Astrocyte (in vitro differentiated cells and primary cell): Measurements from ENCODE around the gene GALM. TPM values are rescaled to one million over a fixed set of nuclear protein-coding genes. Genes with fewer than 3 reads are reported as not detected.

Experiments
- DNase-seq: peaks from one replicate; pipeline ENCODE4 v3.0.0-alpha.2; 2010; ENCODE audit warnings: low read depth
- FAIRE-seq: peaks from 2 replicates; lab custom pipeline; 2011; peaks lifted over from hg19 to GRCh38; lab: Jason Lieb, UNC
- H2AFZ ChIP-seq: 2 replicates; pipeline ENCODE4 v1.6.0; 2012; ENCODE audit warnings: low read depth, low read length, inconsistent platforms
- H3K27ac ChIP-seq: 2 replicates; pipeline ENCODE4 v1.5.1; 2011; ENCODE audit warnings: low read depth, low read length, inconsistent platforms
- H3K27me3 ChIP-seq: 2 replicates; pipeline ENCODE4 v1.6.0; 2011; ENCODE audit warnings: low read length, inconsistent platforms; ENCODE audit not compliant: insufficient read depth
- H3K36me3 ChIP-seq: 2 replicates; pipeline ENCODE4 v1.5.1; 2011; ENCODE audit warnings: low read length, inconsistent platforms; ENCODE audit not compliant: insufficient read depth
- H3K4me1 ChIP-seq: 2 replicates; pipeline ENCODE4 v1.5.1; 2011; ENCODE audit warnings: low read length, inconsistent platforms; ENCODE audit not compliant: insufficient read depth
- H3K4me2 ChIP-seq: 2 replicates; pipeline ENCODE4 v1.6.0; 2012; ENCODE audit warnings: low read length, inconsistent platforms
- H3K4me3 ChIP-seq: 2 replicates; pipeline ENCODE4 v1.5.1; 2011; ENCODE audit warnings: low read depth, mild to moderate bottlenecking, low read length, inconsistent platforms; ENCODE audit not compliant: insufficient read depth
- H3K79me2 ChIP-seq: 2 replicates; pipeline ENCODE4 v1.6.0; 2012; ENCODE audit warnings: mild to moderate bottlenecking, low read length, inconsistent platforms; ENCODE audit not compliant: insufficient read depth
- H3K9ac ChIP-seq: 2 replicates; pipeline ENCODE4 v1.6.0; 2012; ENCODE audit warnings: mild to moderate bottlenecking, low read length, inconsistent platforms
- H3K9me3 ChIP-seq: 2 replicates; pipeline ENCODE4 v1.5.1; 2012; ENCODE audit warnings: low read depth, mild to moderate bottlenecking, low read length, inconsistent platforms; ENCODE audit not compliant: insufficient read depth
- H4K20me1 ChIP-seq: 2 replicates; pipeline ENCODE4 v1.6.0; 2012; ENCODE audit warnings: low read length, inconsistent platforms; ENCODE audit not compliant: insufficient read depth
- H3K27ac Mint-ChIP-seq: one replicate; pipeline ENCODE4 v1.8.0; 2021; ENCODE audit warnings: mild to moderate bottlenecking, mixed read lengths; ENCODE audit not compliant: unreplicated experiment
- H3K27me3 Mint-ChIP-seq: one replicate; pipeline ENCODE4 v1.8.0; 2021; ENCODE audit warnings: low read depth, mixed read lengths; ENCODE audit not compliant: unreplicated experiment
- H3K36me3 Mint-ChIP-seq: one replicate; pipeline ENCODE4 v1.8.0; 2021; ENCODE audit warnings: low read depth, mixed read lengths; ENCODE audit not compliant: unreplicated experiment
- H3K4me1 Mint-ChIP-seq: one replicate; pipeline ENCODE4 v1.8.0; 2021; ENCODE audit warnings: low read depth, mixed read lengths; ENCODE audit not compliant: unreplicated experiment
- H3K4me3 Mint-ChIP-seq: one replicate; pipeline ENCODE4 v1.8.0; 2021; ENCODE audit warnings: mild to moderate bottlenecking, moderate library complexity, mixed read lengths; ENCODE audit not compliant: unreplicated experiment
- H3K9me3 Mint-ChIP-seq: one replicate; pipeline ENCODE4 v1.8.0; 2021; ENCODE audit warnings: mild to moderate bottlenecking, mixed read lengths; ENCODE audit not compliant: unreplicated experiment
- EZH2 ChIP-seq: IDR thresholded peaks from 2 replicates; pipeline ENCODE4 v1.6.1; 2012; ENCODE audit warnings: mild to moderate bottlenecking, low read length, inconsistent platforms; ENCODE audit not compliant: insufficient read depth
- total RNA-seq: library from RNA; stranded (reverse); gene quantifications from 2 replicates; pipeline ENCODE4 v1.2.1, GENCODE V29; 2021
- TF ChIP-seq, protein P1 (sequence below): IDR thresholded peaks from 2 replicates; pipeline ENCODE4 v1.5.1; 2011; ENCODE audit warnings: low read depth, mild to moderate bottlenecking, inconsistent platforms, low read length, moderate library complexity; ENCODE audit not compliant: insufficient read depth

GALM gene
- total RNA-seq, 1 donor from 2014 or later = 9.8 TPM

DNA sequence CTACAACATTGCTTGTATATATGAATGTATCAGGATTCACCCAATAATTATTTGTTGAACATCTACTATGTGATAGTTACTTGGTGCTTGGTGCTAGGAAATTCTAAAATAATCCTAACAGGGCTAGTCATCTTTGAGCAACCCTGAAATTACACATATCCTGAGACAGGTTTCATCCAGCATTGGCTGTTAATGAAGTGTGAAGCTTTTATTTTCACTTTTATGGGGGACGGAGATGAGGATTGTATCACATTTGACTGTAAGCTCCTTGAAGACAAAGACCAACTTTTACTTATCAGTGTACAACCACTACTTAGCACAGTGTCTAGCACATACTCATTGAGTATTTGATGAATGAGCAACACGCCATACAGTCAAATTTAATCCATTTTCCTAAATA is 6.8 kb upstream of the GALM start:
- no peak overlapping the region for H3K27ac Mint-ChIP-seq
- H3K79me2 ChIP-seq = no peaks in the 10 kb centered on the region
- FAIRE-seq (no peak), DNase-seq (no peak)
- H3K4me3 ChIP-seq = no peak overlapping the region
- no peaks in the 10 kb centered on the region for H3K4me1 ChIP-seq
- H3K9me3 ChIP-seq = no peaks in the 10 kb centered on the region
- TF ChIP-seq, protein P1, sequence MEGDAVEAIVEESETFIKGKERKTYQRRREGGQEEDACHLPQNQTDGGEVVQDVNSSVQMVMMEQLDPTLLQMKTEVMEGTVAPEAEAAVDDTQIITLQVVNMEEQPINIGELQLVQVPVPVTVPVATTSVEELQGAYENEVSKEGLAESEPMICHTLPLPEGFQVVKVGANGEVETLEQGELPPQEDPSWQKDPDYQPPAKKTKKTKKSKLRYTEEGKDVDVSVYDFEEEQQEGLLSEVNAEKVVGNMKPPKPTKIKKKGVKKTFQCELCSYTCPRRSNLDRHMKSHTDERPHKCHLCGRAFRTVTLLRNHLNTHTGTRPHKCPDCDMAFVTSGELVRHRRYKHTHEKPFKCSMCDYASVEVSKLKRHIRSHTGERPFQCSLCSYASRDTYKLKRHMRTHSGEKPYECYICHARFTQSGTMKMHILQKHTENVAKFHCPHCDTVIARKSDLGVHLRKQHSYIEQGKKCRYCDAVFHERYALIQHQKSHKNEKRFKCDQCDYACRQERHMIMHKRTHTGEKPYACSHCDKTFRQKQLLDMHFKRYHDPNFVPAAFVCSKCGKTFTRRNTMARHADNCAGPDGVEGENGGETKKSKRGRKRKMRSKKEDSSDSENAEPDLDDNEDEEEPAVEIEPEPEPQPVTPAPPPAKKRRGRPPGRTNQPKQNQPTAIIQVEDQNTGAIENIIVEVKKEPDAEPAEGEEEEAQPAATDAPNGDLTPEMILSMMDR = no peak
- TF ChIP-seq EZH2 = no peak
- no peak overlapping the region for H3K4me2 ChIP-seq
- no peaks in the 10 kb centered on the region for H3K36me3 ChIP-seq
- H3K9ac ChIP-seq = no peak overlapping the region
- peaks cover 4% of the 10 kb centered on the region for H3K4me1 Mint-ChIP-seq
- H3K4me3 Mint-ChIP-seq = no peak overlapping the region
- no peak overlapping the region for H3K27ac ChIP-seq
- H4K20me1 ChIP-seq = no peaks in the 10 kb centered on the region
- H3K9me3 Mint-ChIP-seq = no peaks in the 10 kb centered on the region
- H3K36me3 Mint-ChIP-seq = no peaks in the 10 kb centered on the region
- H3K27me3 ChIP-seq = no peaks in the 10 kb centered on the region
- H2AFZ ChIP-seq = no peak overlapping the region
- no peaks in the 10 kb centered on the region for H3K27me3 Mint-ChIP-seq

GRCh38 chr2:38660282-38660681 is 5.6 kb upstream of the GALM start:
- no peaks in the 10 kb centered on the region for H3K4me1 ChIP-seq
- H3K4me3 ChIP-seq = no peak overlapping the region
- H3K9me3 Mint-ChIP-seq = no peaks in the 10 kb centered on the region
- DNase-seq (no peak), FAIRE-seq (no peak)
- no peaks in the 10 kb centered on the region for H3K79me2 ChIP-seq
- no peaks in the 10 kb centered on the region for H3K36me3 Mint-ChIP-seq
- no peaks in the 10 kb centered on the region for H3K27me3 ChIP-seq
- H3K36me3 ChIP-seq = no peaks in the 10 kb centered on the region
- no peaks in the 10 kb centered on the region for H4K20me1 ChIP-seq
- no peaks in the 10 kb centered on the region for H3K27me3 Mint-ChIP-seq
- no peak for TF ChIP-seq EZH2
- TF ChIP-seq, protein P1 = no peak
- H3K4me3 Mint-ChIP-seq = no peak overlapping the region
- H3K4me2 ChIP-seq = no peak overlapping the region
- H3K9ac ChIP-seq = no peak overlapping the region
- no peak overlapping the region for H2AFZ ChIP-seq
- no peak overlapping the region for H3K27ac Mint-ChIP-seq
- no peaks in the 10 kb centered on the region for H3K9me3 ChIP-seq
- no peak overlapping the region for H3K27ac ChIP-seq
- H3K4me1 Mint-ChIP-seq = peaks cover 3% of the 10 kb centered on the region

GRCh38 chr2:38661306-38661705 is 4.6 kb upstream of the GALM start:
- no peak overlapping the region for H3K4me3 ChIP-seq
- no peak overlapping the region for H3K27ac Mint-ChIP-seq
- H4K20me1 ChIP-seq = no peaks in the 10 kb centered on the region
- FAIRE-seq = no peak
- H3K36me3 Mint-ChIP-seq = no peaks in the 10 kb centered on the region
- no peaks in the 10 kb centered on the region for H3K27me3 Mint-ChIP-seq
- no peak overlapping the region for H2AFZ ChIP-seq
- no peaks in the 10 kb centered on the region for H3K9me3 ChIP-seq
- no peaks in the 10 kb centered on the region for H3K27me3 ChIP-seq
- H3K4me2 ChIP-seq = no peak overlapping the region
- H3K27ac ChIP-seq = no peak overlapping the region
- no peak for DNase-seq
- no peak overlapping the region for H3K4me3 Mint-ChIP-seq
- H3K79me2 ChIP-seq = no peaks in the 10 kb centered on the region
- H3K4me1 Mint-ChIP-seq = peaks cover 5% of the 10 kb centered on the region
- peaks cover 3% of the 10 kb centered on the region for H3K4me1 ChIP-seq
- H3K9ac ChIP-seq = no peak overlapping the region
- H3K9me3 Mint-ChIP-seq = no peaks in the 10 kb centered on the region
- H3K36me3 ChIP-seq = no peaks in the 10 kb centered on the region
- no peak for TF ChIP-seq EZH2
- TF ChIP-seq, protein P1 = no peak
